GM19397 (cell line): ENCODE data around the gene TRERF1.

Experiments used
- ATAC-seq: cut with Tn5 transposase; IDR thresholded peaks from one replicate; pipeline ENCODE4 v1.9.1; 2021; ENCODE audit warnings: mild to moderate bottlenecking, moderate library complexity; ENCODE audit not compliant: unreplicated experiment

TRERF1 gene

DNA sequence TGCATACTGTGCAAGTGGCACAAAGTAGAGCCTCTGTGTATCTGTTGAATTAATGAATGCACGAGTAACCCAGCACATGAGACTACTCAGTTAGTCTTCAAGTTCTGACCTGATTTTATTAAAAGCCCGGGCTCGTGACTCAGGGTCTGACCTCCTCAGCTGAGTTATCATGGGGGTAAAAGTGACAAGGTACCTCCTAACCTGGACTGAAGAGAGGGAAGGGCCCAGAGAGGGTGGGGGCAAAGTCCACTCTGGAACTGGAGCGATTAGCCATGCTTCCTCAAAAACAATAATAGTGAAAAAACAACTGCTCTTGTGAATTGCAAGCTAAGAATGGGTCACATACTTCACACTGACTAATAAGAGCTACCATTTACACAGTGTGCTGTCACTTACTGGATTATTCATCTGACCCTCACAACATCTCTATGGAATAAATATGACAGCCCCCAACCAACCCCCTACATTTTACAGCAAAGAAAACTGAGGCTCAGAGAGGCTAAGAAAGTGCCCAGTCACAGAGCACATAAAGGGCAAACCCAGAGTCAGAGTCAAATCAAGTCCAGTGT lies 26.7 kb downstream of the TRERF1 start:
- ATAC-seq, result no peak

DNA sequence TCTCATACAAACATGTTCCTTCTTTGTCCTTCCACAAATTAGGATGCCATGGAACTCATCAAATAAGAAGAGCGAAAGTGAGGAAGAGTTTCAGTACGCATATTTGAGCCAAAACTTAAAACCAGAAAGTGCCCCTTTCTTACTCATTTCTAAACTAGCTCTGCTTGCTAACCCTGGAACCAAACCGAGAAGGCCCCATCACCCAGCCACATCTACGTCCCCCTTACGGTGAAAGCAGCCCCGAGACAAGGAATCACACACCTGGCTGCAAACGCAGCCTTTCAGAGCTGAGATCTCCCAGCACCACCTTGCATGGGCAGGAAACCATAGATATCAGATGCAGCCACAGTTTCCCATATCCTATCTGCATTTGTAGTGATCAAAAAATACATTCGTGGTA lies 28.5 kb downstream of the TRERF1 start:
- ATAC-seq, result no peak

DNA sequence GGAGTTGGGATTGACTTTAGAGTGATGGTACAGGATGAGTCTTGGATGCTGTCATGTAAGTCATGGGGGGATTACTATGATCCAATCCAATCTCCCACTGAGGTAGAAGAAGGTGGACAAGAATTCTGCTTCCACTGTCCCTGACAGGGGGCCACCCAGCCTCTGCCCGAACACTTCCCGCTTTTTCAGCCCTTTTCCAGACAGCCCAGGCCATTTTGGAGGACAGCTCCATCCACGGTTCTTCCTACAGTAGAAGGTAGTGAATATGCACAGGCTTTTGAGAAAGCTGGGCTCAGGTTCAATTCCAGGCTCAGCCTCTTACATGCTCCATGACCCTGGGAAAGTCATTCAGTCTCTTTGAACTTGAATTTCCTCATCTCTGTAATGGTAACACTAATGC lies 31.0 kb downstream of the TRERF1 start:
- ATAC-seq, result no peak

DNA sequence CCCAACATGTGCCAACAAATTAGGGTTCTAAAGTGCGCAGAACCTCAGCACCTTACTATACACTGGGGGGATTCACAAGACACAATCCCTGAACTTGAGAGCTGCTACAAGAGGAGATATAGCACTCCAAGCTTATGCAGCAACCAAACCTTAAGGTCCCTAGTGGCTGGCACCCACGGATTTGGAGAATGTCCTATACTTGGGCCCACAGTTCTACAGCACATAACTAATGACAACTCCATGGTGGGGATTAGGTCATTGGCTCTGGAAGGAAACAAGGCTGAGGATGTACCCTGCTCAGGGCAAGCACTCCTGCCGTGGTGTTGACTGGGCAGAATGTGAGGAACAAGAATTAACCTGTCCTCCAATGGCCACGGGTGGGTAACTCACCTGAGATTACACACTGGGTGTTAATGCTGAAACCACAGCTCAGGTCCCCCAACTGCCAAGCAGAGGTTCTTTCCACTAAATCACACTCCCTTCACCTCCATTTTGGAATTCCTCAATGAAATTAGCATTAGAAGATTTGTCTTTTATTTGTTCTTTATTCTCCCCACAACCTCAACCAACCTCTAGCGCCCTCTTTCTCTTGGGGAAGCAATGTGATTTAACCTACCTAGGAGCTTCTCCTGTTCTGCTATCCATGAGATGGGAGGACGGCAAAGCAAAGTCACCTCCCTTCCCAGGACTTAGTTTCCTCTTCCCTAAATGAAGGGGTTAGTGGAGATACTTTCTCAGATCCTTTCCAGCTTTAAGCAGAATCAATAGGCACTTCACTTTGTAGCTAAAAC lies 32.0 kb downstream of the TRERF1 start:
- no peak for ATAC-seq

DNA sequence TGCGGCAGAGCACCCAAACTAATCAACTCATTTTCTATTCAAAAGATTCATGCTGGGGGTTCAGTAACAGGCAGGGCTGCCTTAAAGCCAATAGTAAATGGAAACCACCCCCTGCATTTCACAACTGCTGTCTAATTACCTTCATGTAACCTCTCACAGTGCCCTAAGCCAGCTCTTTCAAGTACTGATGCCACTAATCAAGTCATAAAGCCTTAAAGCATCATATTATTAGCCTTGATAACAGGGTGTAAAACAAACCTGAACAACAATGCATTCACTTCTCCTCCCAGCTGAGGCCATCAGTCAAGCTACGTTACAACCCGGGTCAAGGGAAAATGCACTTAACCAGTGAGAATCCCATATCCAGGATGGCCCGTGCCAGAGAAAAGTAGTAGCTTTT lies 33.0 kb downstream of the TRERF1 start:
- ATAC-seq, result no peak

DNA sequence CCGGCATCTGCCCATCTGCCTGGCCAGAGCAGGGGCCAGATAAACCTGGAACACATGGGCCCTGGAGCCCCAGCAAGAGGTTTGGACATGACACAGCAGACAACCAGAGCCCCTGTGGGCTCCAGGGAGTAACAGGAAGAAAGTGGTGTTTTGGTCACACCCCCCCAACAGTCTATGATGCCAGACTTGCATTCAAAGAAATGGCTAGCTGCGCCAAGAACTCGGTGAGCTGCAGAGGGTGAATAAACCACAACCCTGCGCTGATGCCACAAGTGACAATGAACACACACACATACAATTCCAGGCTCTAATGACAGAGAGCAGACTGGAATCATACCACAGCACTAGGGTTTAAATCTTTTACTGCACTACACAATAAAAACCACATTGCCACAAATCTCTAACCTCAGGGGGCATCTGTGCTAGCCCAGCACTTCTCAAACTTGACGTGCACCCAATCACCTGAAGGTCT lies 34.0 kb downstream of the TRERF1 start:
- ATAC-seq, result no peak

DNA sequence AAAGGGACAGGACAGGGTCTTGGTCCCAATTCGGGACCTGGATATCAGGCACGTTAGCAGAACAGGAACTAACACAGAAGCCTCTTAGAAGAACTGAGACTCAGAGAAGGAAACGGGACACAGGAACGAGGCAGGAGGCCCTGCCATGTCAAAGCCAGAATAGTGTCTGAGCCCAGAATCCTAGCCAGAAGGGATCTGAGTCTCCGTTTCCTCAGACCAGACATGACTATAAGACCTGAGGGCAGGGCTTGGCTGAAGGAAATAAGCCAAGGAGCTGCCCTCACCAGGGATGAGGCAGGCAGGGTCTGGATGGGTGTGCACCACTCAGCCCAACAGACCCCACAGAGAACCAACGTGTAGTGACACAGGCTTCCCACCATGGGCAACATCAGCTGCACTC lies 40.3 kb downstream of the TRERF1 start:
- ATAC-seq, result no peak

DNA sequence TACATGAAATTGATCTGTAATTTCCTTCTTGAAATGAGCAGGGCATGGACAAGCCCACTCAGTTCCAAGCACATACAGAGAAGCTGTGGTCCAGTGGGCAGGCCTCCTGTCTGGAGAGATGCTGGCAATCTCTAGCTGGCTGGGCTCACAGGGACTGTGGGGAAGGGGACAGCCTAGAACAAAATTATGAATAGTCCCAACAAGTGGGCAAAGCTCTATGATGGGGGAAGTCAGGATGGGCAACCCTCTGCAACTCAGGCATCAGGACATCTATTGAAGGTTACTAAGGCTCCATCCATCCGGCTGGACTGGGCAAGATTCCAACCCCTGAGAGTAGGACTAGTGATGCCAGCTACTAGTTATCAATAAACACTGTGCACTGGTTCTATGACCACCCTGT lies 40.9 kb downstream of the TRERF1 start:
- no peak for ATAC-seq

DNA sequence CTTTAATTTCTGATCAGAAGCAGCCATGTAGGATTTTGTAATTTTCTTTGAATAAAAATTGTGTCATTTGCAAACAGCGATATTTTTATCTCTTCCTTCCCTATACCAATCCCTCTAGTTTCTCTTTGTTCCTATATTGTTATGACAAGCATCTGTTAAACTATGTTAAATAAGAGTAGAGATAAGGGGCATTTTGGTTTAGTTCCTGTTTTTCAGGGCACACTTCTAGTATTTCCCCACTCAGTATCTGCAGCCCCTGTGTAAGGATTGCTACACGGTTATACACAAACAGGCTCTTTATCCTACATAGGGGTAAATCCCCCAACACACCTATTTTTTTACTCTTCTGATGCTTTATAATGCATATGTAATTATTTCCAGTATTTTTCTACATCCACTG lies 42.1 kb downstream of the TRERF1 start:
- ATAC-seq, result no peak

DNA sequence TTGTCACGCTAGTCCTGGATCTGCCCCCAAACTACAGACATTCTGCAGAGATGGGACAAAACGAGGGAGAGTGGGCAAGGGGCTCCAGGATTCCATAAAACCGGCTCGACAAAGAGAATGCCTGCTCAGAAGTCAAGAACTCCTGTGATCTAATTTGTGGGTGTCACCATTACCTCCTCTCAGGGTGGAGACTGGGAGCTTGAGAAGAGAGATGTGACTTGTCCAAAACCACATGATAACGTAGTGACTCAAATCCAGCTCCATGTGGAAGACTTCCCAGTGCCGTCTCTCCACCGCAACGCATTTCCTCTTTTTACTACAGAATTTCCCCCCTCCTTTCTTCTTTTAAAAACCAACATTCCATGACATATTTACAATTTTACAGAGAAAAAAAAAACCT lies 44.3 kb downstream of the TRERF1 start:
- ATAC-seq, result no peak

DNA sequence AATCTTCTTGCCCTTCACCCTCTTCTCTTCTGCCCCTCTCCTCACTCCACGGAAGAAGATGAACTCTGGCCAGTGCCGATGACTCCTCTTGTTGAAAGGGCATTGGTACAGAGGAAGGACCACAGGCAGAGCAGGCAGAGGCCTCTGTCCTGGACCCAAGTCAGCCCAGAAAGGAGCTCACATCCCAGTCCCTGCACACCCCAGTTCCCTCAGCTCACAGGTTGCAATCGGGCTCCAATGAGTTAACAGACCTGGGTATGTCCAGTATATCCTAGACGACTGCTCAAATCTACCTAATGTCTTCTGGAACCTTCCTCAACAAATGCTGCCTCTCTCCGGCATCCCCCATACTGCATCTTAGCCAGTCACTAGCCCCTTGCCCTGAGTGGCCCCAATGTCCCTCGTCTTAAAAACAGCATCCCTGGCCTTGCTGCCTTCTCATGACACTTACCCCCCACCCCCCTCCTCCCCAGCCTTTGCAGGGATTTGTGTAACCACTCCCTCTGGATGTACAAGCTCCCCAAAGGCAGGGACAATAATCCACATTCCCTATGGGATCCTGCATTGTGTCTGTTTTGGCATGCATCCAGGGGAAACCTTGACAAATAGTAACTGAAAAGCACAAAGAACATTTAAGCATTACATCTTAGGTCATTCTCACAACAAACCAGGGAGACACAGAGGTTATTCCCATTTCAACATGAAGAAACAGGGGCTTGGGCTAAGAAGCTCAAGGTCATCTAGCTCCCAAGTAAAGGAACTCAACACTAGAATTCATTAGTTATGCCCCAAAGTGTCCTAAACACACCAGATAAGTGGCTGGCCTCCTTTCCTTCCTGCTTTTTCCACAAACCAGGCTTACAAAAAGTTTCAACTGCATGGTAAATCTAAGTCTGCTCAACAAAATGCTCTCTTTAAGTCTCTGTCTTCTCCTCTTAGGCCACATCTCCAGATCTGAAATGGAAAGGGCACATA lies 45.1 kb downstream of the TRERF1 start:
- no peak for ATAC-seq

DNA sequence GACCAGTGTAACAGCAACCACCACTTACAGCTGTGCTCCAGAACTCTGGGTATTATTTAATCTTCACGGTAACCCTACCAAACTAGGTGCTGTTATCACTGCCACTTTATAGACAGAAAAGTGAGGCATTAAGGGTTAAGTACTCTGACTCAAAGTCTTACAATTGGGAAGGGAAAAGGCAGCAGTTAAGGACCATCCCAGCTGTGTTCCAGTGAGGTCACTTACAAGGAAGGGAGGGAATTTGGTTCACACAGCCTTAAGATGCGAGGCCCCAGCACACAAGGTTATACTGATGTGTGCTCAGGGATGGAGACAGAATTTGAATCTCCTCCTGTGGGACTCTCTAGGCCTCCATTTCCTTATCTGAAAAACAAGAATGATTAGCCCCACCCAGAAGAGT lies 46.7 kb downstream of the TRERF1 start:
- ATAC-seq, result no peak

DNA sequence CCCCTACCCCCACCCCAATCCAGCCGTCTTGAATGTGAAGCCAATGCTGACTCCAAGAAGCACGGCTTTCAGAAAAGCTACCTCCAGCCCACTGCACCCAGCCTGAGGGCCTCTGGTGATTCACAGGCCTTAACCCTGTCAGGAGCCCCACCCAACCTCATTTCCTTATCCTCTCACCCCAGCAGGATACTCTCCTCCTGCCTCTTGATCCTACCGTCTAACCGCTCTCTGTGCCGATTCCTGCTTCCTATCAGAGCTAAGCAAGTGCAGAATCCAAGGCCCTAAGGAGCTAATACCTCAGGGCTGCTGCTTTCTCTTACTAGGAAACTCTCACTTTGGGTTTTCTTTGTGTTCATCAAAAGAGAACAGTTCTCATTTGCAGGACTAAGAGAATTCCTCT lies 47.2 kb downstream of the TRERF1 start:
- ATAC-seq, result no peak

DNA sequence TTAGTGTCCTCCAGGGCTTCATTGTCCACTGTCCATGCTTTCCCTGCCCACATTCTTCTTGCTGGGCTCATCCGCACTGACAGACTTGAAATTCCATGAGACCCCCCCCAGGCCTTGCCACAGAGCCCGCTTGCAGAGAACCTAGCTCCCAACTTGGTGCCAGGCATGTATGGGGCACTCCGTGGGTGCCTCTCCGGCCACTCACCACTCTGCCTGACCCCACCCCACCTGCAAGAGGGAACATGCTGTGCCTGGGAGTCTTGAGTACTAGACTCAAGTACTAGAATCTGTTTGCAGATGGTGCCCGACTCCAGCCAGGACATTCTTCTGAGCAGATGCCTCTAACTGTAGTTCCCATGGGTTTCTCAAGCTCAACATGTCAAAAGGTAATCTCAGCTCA lies 47.9 kb downstream of the TRERF1 start:
- no peak for ATAC-seq

DNA sequence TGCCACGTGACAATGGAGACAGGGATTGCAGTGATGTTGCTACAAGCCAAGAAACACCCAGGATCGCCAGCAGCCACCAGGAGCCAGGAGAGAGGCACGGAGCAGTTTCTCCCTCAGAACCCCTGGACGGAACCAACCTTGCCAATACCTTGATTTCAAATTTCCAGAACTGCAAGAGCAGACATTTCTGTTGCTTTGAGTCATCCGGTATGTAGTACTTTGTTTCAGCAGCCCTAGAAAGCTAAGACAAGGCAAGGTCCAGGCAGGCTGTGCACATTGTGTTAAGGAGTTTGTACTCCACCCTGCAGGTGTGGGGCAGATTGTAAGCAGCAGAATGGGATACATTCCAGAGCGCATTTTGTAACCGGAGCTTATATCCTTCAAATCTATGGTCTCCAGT lies 48.3 kb downstream of the TRERF1 start:
- no peak for ATAC-seq

DNA sequence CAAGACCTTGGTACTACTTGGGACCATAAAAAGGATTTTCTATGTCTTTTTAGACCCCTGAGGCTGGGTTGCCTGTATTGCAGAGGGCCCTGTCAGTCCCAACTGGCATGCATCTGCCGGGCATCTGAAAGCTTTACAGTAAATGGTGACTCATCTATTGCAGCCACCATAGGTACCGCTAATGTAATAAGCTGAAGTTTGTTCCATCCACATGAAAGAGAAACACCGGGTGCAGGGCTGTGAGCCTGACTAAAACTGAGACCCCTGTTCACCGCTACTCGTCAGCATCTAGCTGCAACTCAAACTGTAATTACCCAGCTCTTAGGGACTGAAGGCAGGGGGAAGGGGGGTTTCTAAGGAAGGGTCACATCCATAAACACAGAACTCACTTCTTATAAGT lies 49.5 kb downstream of the TRERF1 start:
- no peak for ATAC-seq

DNA sequence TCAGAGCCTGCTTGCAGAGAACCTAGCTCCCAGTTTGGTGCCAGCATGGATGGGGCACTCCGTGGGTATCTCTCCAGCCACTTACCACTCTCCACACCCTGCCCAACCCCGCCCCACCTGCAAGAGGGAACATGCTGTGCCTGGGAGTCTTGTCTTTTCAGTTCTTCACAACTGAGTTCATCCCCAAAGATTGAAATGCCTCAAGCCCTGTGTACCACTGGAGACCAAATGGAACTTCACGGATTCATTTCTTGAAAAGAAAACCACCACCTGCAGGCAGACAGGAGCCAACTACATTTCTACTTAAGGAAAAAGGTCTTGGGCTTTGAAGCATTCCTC lies 50.1 kb downstream of the TRERF1 start:
- no peak for ATAC-seq

DNA sequence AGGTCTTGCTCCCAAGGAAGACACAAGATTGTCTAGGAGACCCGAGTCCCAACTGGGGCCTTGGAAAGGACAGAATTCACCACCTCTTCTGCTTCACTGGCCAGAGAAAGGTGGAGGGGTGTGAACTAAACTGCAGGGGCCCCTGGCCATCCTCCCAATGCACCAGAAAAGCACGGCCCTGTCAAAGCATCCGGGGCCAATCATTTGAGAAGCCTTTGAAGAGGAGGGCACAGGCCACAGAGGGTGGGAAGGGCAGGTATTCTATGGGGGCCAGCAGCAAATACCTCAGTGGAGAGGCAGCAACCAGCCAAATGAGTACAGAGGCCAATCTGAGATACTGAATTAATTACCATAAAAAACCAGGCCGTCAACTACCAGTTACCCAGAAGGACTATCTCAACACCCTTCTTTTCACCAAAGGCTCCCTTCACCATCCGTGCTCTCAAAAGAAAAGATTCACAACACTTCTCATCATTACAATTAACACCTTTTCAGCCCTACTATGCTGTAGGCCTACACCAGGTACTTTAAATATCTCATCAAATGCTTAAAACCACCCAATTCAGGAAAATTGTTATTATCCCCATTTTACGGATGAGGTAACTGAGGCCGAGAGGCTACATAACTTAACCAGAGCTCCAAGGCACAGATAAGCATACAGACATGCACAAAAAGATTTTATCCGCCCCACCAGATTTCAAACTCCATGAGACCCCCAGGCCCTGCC lies 50.7 kb downstream of the TRERF1 start:
- ATAC-seq, result no peak

DNA sequence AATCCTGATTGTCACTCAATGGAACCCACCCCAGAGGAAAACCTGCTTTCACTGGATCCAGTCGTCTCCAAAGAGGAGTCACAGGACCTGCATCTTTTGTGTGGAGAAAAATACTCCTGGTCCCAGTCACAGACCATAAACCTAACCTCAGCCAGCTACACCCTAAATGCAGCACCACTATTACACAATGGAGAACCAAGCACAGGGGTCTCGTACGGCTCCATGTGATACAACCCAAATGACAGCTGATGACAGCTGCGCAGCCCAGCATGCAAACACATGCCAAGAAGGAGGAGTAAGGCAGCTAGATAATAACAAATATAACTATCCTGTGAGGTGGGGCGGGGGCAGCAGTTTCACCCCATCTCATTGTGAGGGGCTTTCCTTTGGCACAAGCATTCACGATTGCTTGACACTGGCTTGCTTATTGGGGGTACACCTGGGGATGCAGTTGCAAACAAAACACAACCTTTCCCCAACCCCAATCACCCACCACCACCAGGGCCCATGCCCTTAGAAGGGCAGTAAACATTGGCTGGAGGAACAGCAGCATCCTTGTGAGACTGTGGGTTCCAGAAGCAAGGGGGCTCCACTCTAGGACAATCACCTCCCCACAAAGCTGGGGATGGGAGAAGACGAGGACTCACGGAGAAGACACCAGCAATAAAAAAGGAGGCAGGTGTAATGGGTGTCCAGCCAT lies 51.5 kb downstream of the TRERF1 start:
- ATAC-seq, result no peak

DNA sequence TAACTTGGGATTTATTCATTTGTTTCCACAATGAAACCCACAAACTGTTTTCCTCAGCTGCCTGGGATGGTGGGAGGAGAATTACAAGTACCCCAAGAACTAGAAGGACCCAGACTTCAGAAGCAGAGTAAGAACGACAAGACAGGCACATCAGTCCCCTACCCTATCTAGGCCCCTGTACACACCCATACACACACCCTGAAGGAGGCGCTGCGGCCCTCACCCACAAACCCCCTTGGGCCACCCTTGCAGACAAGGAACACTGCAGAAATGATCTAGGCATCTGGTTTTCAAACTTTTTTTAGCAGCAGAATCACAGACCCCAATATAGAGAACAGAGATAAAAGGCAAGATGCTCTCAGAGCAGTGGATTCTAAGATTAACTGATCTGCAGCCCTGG lies 55.0 kb downstream of the TRERF1 start:
- ATAC-seq, result no peak
